Measurements from ENCODE around the gene NOM1. TPM values are rescaled to one million over a fixed set of nuclear protein-coding genes. Genes with fewer than 3 reads are reported as not detected.

The NOM1 gene
- total and polyA plus RNA-seq, 7 donors: 1.8 to 19.1 (median 14.1) TPM

- intact Hi-C loops (cut with DNase I): no loop called here
- no peaks in the 10 kb centered on the region for H3K9me3 ChIP-seq
- whole genome bisulfite sequencing, 2 donors: 33 to 75% methylated on average over 11 of the region's 11 CpGs
- H3K27ac ChIP-seq: no peak overlapping the region
- peaks cover 65 to 100% (median 96%) of the 10 kb centered on the region in 3 donors for H3K27me3 ChIP-seq
- H3K4me1 ChIP-seq: peaks cover 0 to 31% (median 28%) of the 10 kb centered on the region in 4 donors
- H3K4me3 ChIP-seq: no peak overlapping the region
- TF ChIP-seq POLR2AphosphoS5 (IDR thresholded peaks at IDR 0.05) (no peak), CTCF (IDR thresholded peaks at IDR 0.05) (no peak), POLR2A (IDR thresholded peaks at IDR 0.05) (no peak), EP300 (IDR thresholded peaks at IDR 0.05) (no peak)
- no peaks in the 10 kb centered on the region for H3K36me3 ChIP-seq
- no peak for DNase-seq
Measured at GRCh38 chr7:157016024-157016351, 66.5 kb downstream of the NOM1 start.

- H3K4me1 ChIP-seq: peaks cover 0 to 31% (median 28%) of the 10 kb centered on the region in 4 donors
- H3K36me3 ChIP-seq: no peaks in the 10 kb centered on the region
- WGBS, 2 donors: 28 to 74% methylated on average over 16 of the region's 16 CpGs
- DNase-seq: no peak
- no peak overlapping the region for H3K4me3 ChIP-seq
- no peak overlapping the region for H3K27ac ChIP-seq
- no peaks in the 10 kb centered on the region for H3K9me3 ChIP-seq
- intact Hi-C loops (cut with DNase I): no loop called here
- no peak for TF ChIP-seq POLR2A (IDR thresholded peaks at IDR 0.05)
- TF ChIP-seq EP300 (IDR thresholded peaks at IDR 0.05): no peak
- H3K27me3 ChIP-seq: peaks cover 66 to 100% (median 96%) of the 10 kb centered on the region in 3 donors
Measured at GRCh38 chr7:157016352-157017041, 67.0 kb downstream of the NOM1 start.

DNA sequence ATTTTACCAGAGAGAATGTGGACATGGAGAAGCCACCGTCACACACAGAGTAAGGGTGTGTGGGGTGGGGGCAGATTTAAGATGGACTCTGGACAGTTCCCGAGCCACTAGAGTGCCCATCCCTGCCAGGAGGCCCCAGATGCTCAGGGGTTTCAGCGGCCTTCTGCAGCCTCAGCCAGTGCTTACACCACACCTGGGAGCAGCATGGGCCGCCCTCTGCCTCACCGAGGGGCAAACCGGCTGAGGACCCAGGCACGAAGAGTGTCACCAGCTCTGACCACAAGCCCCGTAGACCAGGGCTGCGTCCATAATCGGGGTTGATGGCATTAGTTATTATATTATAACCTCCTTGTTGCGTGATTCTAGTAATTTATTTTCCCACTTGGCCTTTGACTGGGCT, 67.6 kb downstream of the NOM1 start:
- intact Hi-C loops (cut with DNase I): no loop called here
- TF ChIP-seq CTCF (IDR thresholded peaks at IDR 0.05): no peak
- no peak for TF ChIP-seq POLR2AphosphoS5 (IDR thresholded peaks at IDR 0.05)
- no peak for TF ChIP-seq EP300 (IDR thresholded peaks at IDR 0.05)
- TF ChIP-seq POLR2A (IDR thresholded peaks at IDR 0.05): no peak
- H3K27me3 ChIP-seq: peaks cover 65 to 100% (median 96%) of the 10 kb centered on the region in 3 donors

DNA sequence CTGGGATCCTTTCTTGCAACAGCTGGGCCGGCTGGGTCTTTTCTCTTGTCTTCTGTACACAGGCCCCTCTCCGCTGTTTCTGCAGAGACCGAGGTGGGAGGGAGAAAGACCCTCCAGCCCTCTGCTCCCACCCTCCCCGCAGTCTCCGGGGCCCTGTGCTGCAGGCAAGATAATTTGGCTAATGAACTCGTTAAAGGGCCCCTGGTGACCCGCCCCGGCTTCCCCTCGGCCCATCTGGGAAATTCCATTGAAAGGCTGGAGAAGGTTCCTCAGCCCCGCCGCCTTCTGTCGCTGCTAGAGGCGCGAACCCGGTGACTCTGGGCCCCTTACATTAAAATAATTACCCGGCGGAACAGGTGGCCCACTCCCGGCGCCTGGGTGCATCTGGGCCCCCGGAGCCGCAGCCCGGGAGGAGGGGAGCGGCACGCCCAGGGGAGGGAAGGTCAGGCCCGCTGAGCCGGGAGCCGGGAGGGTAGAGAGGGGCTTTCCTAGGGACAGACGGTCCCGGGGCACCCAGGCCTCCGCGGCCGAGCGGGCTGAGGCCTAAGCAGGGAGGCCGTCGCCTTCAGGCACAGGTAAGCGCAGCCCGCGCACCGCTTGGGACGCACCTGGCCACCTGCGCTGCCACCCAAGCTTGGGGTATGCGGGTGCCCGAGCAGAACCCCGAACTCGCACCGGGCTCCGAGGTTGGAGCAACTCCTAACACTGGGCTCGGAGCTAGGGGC, 68.3 kb downstream of the NOM1 start:
- H3K4me1 ChIP-seq: peaks cover 0 to 34% (median 31%) of the 10 kb centered on the region in 4 donors
- peaks cover 67 to 100% (median 96%) of the 10 kb centered on the region in 3 donors for H3K27me3 ChIP-seq
- intact Hi-C loops (cut with DNase I): no loop called here
- H3K27ac ChIP-seq: no peak overlapping the region
- TF ChIP-seq POLR2A (IDR thresholded peaks at IDR 0.05) (no peak), CTCF (IDR thresholded peaks at IDR 0.05) (no peak), POLR2AphosphoS5 (IDR thresholded peaks at IDR 0.05) (no peak), EP300 (IDR thresholded peaks at IDR 0.05) (no peak)
- 5% methylated on average over 48 of the region's 48 CpGs for WGBS, 2 donors
- H3K9me3 ChIP-seq: no peaks in the 10 kb centered on the region
- H3K4me3 ChIP-seq: no peak overlapping the region
- no peaks in the 10 kb centered on the region for H3K36me3 ChIP-seq
- no peak for DNase-seq

More for the DNA sequence above, 67.6 kb downstream of the NOM1 start:
- peaks cover 0 to 34% (median 31%) of the 10 kb centered on the region in 4 donors for H3K4me1 ChIP-seq
- no peaks in the 10 kb centered on the region for H3K9me3 ChIP-seq
- no peak overlapping the region for H3K4me3 ChIP-seq
- WGBS, 2 donors: 25 to 52% methylated on average over 11 of the region's 11 CpGs
- DNase-seq: no peak
- no peak overlapping the region for H3K27ac ChIP-seq
- H3K36me3 ChIP-seq: no peaks in the 10 kb centered on the region

DNA sequence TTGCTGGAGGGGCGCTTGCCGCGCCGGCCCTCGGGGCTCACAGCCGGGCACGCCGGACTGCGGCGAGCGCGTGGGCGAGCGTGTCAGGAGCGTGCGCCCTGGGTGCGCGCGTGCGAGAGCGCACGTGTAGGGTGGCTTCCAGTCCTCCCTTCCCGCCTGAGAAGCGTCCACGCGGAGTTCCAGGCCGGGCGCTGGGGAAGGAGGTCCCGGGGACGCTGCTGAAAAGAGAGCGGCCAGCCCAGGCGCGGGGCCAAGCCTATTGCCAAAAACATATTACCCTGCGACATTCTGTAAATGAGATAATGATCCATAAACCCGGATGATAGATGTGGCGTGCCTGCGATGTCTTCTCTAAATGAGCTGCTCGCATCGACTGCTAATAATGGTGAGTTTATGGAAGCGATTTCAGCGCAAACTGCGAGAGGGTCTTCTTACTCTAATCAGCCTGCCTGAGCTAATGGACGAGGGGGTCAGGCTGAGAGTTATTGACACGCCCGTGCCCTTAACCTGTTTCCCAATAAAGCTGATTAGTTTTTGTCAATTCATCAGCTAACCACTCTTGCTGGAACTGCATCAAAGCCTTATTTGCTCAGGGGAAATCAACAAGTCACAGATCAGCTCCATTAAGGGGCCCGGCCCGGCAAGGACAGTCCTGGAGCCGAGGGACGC, 69.0 kb downstream of the NOM1 start:
- no peak overlapping the region for H3K4me3 ChIP-seq
- no peaks in the 10 kb centered on the region for H3K9me3 ChIP-seq
- peaks cover 63 to 100% (median 96%) of the 10 kb centered on the region in 3 donors for H3K27me3 ChIP-seq
- H3K36me3 ChIP-seq: no peaks in the 10 kb centered on the region
- no peak for TF ChIP-seq POLR2A (IDR thresholded peaks at IDR 0.05)
- no peak for TF ChIP-seq CTCF (IDR thresholded peaks at IDR 0.05)
- TF ChIP-seq EP300 (IDR thresholded peaks at IDR 0.05): no peak
- TF ChIP-seq POLR2AphosphoS5 (IDR thresholded peaks at IDR 0.05): no peak
- no peak overlapping the region for H3K27ac ChIP-seq
- intact Hi-C loops (cut with DNase I): no loop called here
- H3K4me1 ChIP-seq: peaks cover 0 to 34% (median 31%) of the 10 kb centered on the region in 4 donors
- 2 to 4% methylated on average over 49 of the region's 49 CpGs for WGBS, 2 donors
- no peak for DNase-seq
